ENCODE data around the gene FRAT2. TPM values are rescaled to one million over a fixed set of nuclear protein-coding genes. Genes with fewer than 3 reads are reported as not detected.

Gene FRAT2
- total and polyA plus RNA-seq, 2 of the 13 experiments (the other 11 are each of a cell fraction or from before 2014, with no cell fraction given), result 7.2 to 14.1 TPM

- TF ChIP-seq ZNF280B (CRISPR knock-in tag; IDR thresholded peaks at IDR 0.05; ENCODE audit: borderline replicate concordance) (peak; percentile 79; the same call in 1 of the 2 replicates), ZBTB21 (CRISPR knock-in tag; IDR thresholded peaks at IDR 0.05) (no peak), E2F5 (CRISPR knock-in tag; conservative IDR thresholded peaks at IDR 0.05) (0 out of 2 replicates have a peak, but pooled peaks have one; percentile 74), CREB1 (IDR thresholded peaks at IDR 0.05) (peak; percentile 92), CREB1 (CRISPR knock-in tag; IDR thresholded peaks at IDR 0.05) (peak; percentile 58; the same call in 1 of the 2 replicates), TAF1 (CRISPR knock-in tag; IDR thresholded peaks at IDR 0.05) (peak; percentile 87), ZNF746 (CRISPR knock-in tag; IDR thresholded peaks at IDR 0.05) (no peak; the same call in 1 of the 2 replicates), NCOR1 (IDR thresholded peaks at IDR 0.05; ENCODE audit: borderline replicate concordance, low read length) (peak; percentile 63; the same call in 1 of the 2 replicates), ZNF331 (CRISPR knock-in tag; IDR thresholded peaks at IDR 0.05) (peak; percentile 54; the same call in 1 of the 2 replicates), ZNF33A (CRISPR knock-in tag; IDR thresholded peaks at IDR 0.05; ENCODE audit: borderline replicate concordance) (no peak), ZNF563 (CRISPR knock-in tag; IDR thresholded peaks at IDR 0.05) (peak; percentile 46; the same call in 1 of the 2 replicates), FOXA1 (IDR thresholded peaks at IDR 0.05) (no peak), FOXA1 (CRISPR knock-in tag; IDR thresholded peaks at IDR 0.05) (peak; percentile 94), CTCF (CRISPR knock-in tag; IDR thresholded peaks at IDR 0.05) (no peak), YEATS2 (CRISPR knock-in tag; IDR thresholded peaks at IDR 0.05; ENCODE audit: borderline replicate concordance) (peak; percentile 46; the same call in 1 of the 2 replicates), TFDP1 (CRISPR knock-in tag; IDR thresholded peaks at IDR 0.05; ENCODE audit: borderline replicate concordance) (peak; percentile 95), POGK (CRISPR knock-in tag; conservative IDR thresholded peaks at IDR 0.05) (peak; percentile 72), PBX2 (CRISPR knock-in tag; IDR thresholded peaks at IDR 0.05) (no peak), NBN (conservative IDR thresholded peaks at IDR 0.05) (no peak), EEA1 (CRISPR knock-in tag; IDR thresholded peaks at IDR 0.05; ENCODE audit: borderline replicate concordance) (no peak), ZNF292 (CRISPR knock-in tag; IDR thresholded peaks at IDR 0.05; ENCODE audit: borderline replicate concordance, low read depth) (no peak), ZNF629 (CRISPR knock-in tag; conservative IDR thresholded peaks at IDR 0.05) (no peak)
These were observed at the start of gene FRAT2 (continued) for GRCh38 chr10:97334370-97335175.
